ENCODE measurements around the gene LRCH1.

The LRCH1 gene

DNA sequence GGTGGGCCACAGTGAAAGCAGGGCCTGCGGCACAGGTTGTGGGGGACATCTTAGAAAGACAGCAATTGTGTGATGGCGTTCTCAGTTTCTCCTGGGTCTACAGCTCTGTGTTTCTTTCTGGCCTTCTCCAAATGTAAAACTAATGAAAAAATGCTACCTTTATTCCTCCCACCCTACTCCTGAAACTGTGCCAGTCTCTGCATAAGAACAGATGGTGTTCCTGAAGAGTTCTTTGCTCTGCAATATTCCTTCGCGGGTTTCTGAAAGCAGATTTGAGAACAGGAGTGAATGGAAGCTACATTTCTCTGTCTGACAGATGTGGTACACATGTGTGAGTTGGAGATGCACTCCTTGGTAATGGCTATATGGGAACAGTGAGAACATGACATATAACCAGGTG lies 18.0 kb upstream of the LRCH1 start:
- no peak for DNase-seq (ENCODE audit: low read depth in 2 of 2)

DNA sequence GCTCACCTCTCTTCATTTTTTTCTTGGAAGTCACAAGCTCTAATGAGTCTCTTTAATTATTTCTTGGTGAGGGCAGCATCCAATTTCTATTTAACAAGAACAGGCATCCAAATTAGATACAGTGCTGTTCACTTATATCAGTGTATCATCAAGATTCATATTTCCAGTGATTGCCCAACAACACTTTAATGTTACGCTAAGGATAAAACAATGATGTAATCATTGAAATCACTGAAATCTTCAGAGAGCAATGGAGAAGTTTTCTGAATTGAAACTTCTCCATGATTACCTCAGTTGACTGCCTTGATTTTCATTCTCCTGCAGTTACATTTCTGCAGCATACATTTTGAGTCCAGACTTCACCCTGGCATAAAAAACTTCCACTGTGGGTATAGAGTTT lies 17.1 kb upstream of the LRCH1 start:
- DNase-seq (ENCODE audit: low read depth in 2 of 2) = no peak

- DNase-seq (ENCODE audit: low read depth in 2 of 2) = no peak
Observed at GRCh38 chr13:46536341-46536740, 16.6 kb upstream of the LRCH1 start.

GRCh38 chr13:46539231-46539630 lies 13.7 kb upstream of the LRCH1 start:
- DNase-seq (ENCODE audit: low read depth in 2 of 2) = no peak

- DNase-seq (ENCODE audit: low read depth in 2 of 2) = no peak
Observed at GRCh38 chr13:46541210-46541609, 11.8 kb upstream of the LRCH1 start.

DNA sequence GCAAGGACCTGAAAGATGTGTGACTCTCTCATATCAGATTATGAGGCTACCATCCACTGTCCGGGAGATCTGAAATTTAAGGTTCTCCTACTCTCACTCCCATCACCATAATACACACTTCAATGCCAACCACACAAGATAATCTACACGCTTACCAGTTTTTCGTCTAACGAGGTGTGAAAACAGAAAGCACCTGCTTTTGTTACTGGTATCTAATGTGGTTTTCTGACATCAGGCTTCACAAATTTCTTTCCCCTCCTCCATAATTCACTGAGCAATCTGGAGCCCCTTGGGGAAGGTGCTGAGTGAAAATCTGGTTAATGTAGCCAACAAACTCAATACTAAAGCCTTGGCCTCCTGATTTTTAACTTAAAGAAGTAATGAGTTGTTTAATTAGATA lies 10.1 kb upstream of the LRCH1 start:
- no peak for DNase-seq (ENCODE audit: low read depth in 2 of 2)

DNA sequence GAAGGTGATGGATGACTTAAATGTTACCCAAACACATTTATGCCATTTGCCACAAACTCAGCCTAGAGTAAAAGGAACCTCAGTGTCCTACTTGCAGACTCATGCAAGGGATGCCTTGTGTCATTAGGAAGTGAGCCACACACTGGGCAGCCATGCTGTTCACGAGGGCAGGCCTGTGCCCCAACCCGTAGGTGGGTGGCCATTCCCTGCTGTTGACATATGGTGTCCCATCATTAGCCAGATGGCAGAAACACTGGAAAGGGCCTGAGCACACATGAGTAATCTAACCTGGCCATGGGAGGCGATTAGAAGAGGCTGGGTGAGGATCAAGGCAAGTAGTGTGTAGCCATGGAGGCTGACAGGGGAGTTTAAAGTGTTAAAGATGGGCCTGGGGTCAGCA lies 9.7 kb upstream of the LRCH1 start:
- no peak for DNase-seq (ENCODE audit: low read depth in 2 of 2)

DNA sequence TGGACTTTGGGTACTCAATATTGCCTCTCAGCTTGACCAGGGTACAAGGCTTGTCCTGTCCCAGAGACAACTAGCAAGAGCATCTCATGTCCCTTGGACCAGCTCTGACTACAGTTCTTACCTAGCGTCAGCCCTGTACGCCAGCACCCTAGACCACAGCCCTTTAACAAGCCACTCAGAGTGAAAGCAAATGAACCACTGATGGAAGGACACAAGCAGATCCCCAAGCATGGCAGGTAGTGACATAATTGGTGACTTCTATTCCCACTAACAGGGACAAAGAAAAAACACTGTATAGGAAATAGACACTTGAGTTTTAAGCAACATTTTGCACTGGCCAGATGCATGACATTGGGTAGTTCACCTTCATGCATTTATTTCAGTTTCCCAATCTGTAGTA lies 8.8 kb upstream of the LRCH1 start:
- DNase-seq (ENCODE audit: low read depth in 2 of 2) = no peak

- no peak for DNase-seq (ENCODE audit: low read depth in 2 of 2)
Observed at GRCh38 chr13:46544811-46545210, 8.2 kb upstream of the LRCH1 start.

DNA sequence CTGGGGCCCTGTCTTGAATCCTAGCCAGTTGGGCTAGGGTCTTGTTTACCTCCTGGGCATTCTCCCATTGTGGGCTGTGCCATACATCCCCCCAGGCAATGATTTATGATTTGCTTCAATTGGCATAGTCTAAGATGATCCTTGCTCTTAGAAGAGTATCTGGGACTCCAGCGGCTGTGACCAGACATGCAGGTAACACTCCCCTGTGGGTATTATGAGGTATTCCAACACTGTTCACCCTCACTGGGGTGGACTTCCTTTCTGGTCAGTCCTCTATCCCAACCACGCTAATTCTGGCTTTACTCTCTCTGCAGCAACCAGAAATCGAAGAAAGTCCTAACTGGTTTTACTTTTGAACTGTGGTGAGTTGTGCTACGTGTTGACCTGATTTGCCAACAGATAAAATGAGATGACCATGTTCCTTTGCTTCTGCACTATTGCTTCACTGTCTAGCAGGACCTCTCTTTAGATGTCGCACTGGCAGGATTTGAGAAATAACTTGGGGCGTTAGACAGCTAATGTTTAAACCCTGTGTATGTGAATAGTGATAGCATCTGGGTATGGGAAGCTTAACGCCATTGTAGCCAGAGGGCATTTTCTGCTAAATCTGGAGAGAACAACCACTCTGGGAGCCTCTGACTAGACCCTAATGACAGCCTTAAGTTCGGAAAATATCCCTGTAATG lies 6.7 kb upstream of the LRCH1 start:
- no peak for DNase-seq (ENCODE audit: low read depth in 2 of 2)

GRCh38 chr13:46550822-46551221 lies 2.1 kb upstream of the LRCH1 start:
- no peak for DNase-seq (ENCODE audit: low read depth in 2 of 2)

DNA sequence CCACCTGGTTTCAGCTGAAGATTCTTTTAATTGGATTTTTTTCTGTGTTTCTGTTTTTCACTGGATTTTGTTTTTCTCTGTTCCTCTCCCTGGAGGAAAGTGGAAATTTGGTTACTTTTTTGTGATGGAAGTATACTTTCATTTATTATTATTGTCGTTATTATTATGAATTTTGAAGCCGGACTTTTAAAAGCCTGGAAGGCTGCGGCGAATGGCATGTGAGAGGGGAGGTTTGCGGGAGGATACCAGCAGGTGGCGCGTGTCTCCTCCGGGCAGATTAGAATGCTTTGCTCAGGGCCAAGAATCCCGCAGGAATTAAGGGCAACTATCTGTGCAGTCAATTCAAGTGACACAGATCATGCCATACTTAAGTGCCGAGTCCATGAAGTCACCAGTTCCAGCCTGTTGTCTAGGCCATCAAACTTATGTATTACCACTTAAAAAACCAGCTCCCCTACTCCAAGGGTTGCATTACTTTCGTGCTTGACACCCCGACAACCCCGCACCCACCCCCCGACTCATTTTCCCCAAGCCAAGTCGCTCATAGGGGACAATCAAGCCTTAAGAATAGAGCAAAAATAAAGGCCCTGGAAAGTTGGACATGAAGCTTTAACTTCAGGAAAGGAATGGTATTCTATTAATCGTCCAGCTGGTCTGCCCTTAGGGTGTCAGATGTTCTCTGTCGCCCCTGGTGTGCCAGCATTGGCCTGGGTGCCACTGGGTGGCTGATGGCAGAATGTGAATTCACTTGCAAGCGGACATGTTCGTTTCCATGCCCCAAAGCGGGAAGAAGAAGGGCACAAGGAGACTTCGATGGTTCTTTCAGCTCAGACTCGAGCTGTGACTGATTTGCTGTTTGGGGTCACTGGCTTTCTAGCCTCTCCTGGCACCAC lies 1.3 kb upstream of the LRCH1 start:
- peak; percentile 20 to 41 for DNase-seq (ENCODE audit: low read depth in 2 of 2)

GRCh38 chr13:46552303-46552682 lies 677 bp upstream of the LRCH1 start:
- DNase-seq (ENCODE audit: low read depth in 2 of 2) = no peak

DNA sequence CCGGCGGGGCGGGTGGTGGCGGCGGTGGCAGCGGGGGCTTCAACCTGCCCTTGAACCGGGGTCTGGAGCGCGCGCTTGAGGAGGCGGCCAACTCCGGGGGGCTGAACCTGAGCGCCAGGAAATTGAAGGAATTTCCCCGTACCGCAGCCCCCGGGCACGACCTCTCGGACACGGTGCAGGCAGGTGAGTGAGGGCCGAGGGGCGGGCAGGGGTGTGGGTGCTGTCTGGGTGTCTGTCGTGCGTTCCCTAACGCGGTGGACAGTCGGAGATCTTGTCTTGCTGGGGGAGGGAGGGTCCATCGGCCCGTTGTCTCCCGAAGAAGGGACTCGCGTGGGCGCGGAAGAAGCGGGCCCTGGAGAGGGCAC lies 533 bp downstream of the LRCH1 start:
- no peak for DNase-seq (ENCODE audit: low read depth in 2 of 2)

- DNase-seq (ENCODE audit: low read depth in 2 of 2) = peak; percentile 27 to 66
Observed at GRCh38 chr13:46553886-46554858, 1.2 kb downstream of the LRCH1 start.

GRCh38 chr13:46554951-46555350 lies 2.0 kb downstream of the LRCH1 start:
- no peak for DNase-seq (ENCODE audit: low read depth in 2 of 2)

- DNase-seq (ENCODE audit: low read depth in 2 of 2) = no peak
Observed at GRCh38 chr13:46555722-46556417, 2.9 kb downstream of the LRCH1 start.

- DNase-seq (ENCODE audit: low read depth in 2 of 2) = no peak
Observed at GRCh38 chr13:46556418-46556779, 3.4 kb downstream of the LRCH1 start.

DNA sequence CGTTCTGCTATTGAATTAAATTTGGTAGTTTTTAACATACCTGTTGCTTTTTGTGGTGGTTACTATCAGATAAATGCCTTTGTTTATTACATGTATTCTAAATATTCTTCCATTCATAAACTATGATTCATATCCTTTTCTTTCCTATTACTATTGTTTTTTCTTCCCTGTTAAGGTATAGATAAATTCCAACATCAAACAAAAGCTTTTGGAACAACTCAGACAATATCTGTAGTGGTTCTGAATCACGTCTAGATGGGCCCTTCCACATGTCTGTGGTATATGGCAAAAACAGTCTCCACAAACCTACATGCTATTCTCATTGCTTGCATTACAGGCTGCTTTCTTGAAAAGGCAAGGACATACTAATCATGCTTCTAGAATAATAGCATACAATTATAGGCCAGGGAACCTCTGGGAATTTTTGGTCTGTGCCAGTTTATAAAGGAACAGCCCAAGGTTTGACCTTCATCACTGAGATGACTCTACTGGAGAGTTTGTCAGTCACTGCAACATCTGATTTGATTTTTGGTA lies 6.4 kb downstream of the LRCH1 start:
- no peak for DNase-seq (ENCODE audit: low read depth in 2 of 2)

GRCh38 chr13:46560778-46561177 lies 7.8 kb downstream of the LRCH1 start:
- no peak for DNase-seq (ENCODE audit: low read depth in 2 of 2)

DNA sequence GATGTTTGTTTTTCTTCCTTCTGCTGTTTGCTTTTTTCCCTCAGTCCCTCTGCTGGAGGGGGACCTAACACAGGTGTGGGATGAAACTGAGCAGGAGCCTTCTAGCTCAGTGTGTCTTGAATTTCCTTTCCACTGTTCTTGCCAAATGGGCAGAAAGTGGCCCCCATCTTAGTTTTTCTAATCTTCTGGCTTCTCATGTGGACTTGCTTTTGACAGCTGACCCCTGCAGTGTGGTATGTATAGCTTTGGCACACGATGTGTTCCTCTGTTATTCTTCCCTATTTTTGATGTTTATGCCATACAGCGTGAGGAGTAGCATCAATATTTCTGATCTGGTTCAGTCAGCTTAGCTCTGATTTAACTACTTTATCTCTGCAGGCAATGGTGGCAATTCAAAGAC lies 8.3 kb downstream of the LRCH1 start:
- DNase-seq (ENCODE audit: low read depth in 2 of 2) = no peak

Measured in stimulated activated CD8-positive, alpha-beta memory T cell treated with anti-CD3 and anti-CD28 coated beads, Interleukin-7, amount 100 ng/mL, for 4 hours (primary cell).